ENCODE data around the gene EN2.

The EN2 gene

GRCh38 chr7:155497149-155497901 lies 39.4 kb downstream of the EN2 start:
- no peak for DNase-seq (ENCODE audit: extremely low read depth, low read depth)
- no peak overlapping the region for H3K4me3 ChIP-seq (replicated peaks; ENCODE audit: low read depth, low read length)
- no peak for TF ChIP-seq CTCF (IDR thresholded peaks at IDR 0.05; ENCODE audit: low read depth, low read length, missing control alignments)

GRCh38 chr7:155505422-155505793 lies 47.5 kb downstream of the EN2 start:
- no peak for DNase-seq (ENCODE audit: extremely low read depth, low read depth)
- H3K4me3 ChIP-seq (replicated peaks; ENCODE audit: low read depth, low read length): no peak overlapping the region
- no peak for TF ChIP-seq CTCF (IDR thresholded peaks at IDR 0.05; ENCODE audit: low read depth, low read length, missing control alignments)

GRCh38 chr7:155506854-155507337 lies 49.0 kb downstream of the EN2 start:
- no peak for DNase-seq (ENCODE audit: extremely low read depth, low read depth)
- H3K4me3 ChIP-seq (replicated peaks; ENCODE audit: low read depth, low read length): no peak overlapping the region
- no peak for TF ChIP-seq CTCF (IDR thresholded peaks at IDR 0.05; ENCODE audit: low read depth, low read length, missing control alignments)

GRCh38 chr7:155507576-155507975 lies 49.6 kb downstream of the EN2 start:
- no peak overlapping the region for H3K4me3 ChIP-seq (replicated peaks; ENCODE audit: low read depth, low read length)
- TF ChIP-seq CTCF (IDR thresholded peaks at IDR 0.05; ENCODE audit: low read depth, low read length, missing control alignments): no peak
- no peak for DNase-seq (ENCODE audit: extremely low read depth, low read depth)

- DNase-seq (ENCODE audit: extremely low read depth, low read depth): no peak
Observed at GRCh38 chr7:155508376-155509358, 50.7 kb downstream of the EN2 start.

GRCh38 chr7:155509359-155509724 lies 51.4 kb downstream of the EN2 start:
- no peak for TF ChIP-seq CTCF (IDR thresholded peaks at IDR 0.05; ENCODE audit: low read depth, low read length, missing control alignments)
- H3K4me3 ChIP-seq (replicated peaks; ENCODE audit: low read depth, low read length): no peak overlapping the region
- no peak for DNase-seq (ENCODE audit: extremely low read depth, low read depth)

More at GRCh38 chr7:155508376-155509358, 50.7 kb downstream of the EN2 start:
- H3K4me3 ChIP-seq (replicated peaks; ENCODE audit: low read depth, low read length): no peak overlapping the region
- no peak for TF ChIP-seq CTCF (IDR thresholded peaks at IDR 0.05; ENCODE audit: low read depth, low read length, missing control alignments)

Data from HFF-Myc (cell line).